HCT116 (cell line): Measurements from ENCODE around the gene MOCS2. TPM values are rescaled to one million over a fixed set of nuclear protein-coding genes. Genes with fewer than 3 reads are reported as not detected.

ENCODE experiments used
- ATAC-seq: fragments of 200-7000 bp; cut with Tn5 transposase; 2 replicates; pipeline ENCODE4 v1.9.1; 2020; ENCODE audit warnings: mild to moderate bottlenecking, moderate library complexity
- BruUV-seq: library from RNA; stranded (reverse); fragments of 400-500 nt; replicated peaks from 2 replicates; lab custom pipeline; 2021; lab: Mats Ljungman, UMichigan
- CTCF ChIA-PET: fragments of 300-600 bp; sonication (Branson Sonifier 250); formaldehyde crosslinking; loops from one replicate; lab custom pipeline; 2021; ENCODE audit warnings: antibody characterized with exemption; lab: Charles Lee
- POLR2A ChIA-PET: fragments of 300-600, 350-600 bp; sonication (Branson Sonifier 250); formaldehyde crosslinking; loops from one replicate; lab custom pipeline; 2021; ENCODE audit warnings: antibody characterized with exemption; lab: Charles Lee
- RAD21 ChIA-PET, 2 experiments: fragments of 300-600 bp; sonication (Branson Sonifier 250); formaldehyde crosslinking; loops; one replicate each; lab custom pipeline; 2023; ENCODE audit warnings: low total read pairs in 2 of 2; ENCODE audit not compliant: uncharacterized antibody in 2 of 2, unreplicated experiment in 2 of 2, low non-redundant PET in 1 of 2; lab: Charles Lee
- DNase-seq: peaks from one replicate; pipeline ENCODE4 v3.0.0-alpha.2; 2010; ENCODE audit warnings: low read depth, low spot score
- H2AFZ ChIP-seq: fragments of 200-600 bp; shearing (Covaris generic), sonication (generic); 2 replicates; pipeline ENCODE4 v1.6.1; 2017; ENCODE audit warnings: low read depth, mixed run types, mixed read lengths, antibody characterized with exemption, low read length; ENCODE audit not compliant: poor library complexity, severe bottlenecking
- H3K27ac ChIP-seq: 2 replicates; pipeline ENCODE4 v1.5.1; 2012; ENCODE audit warnings: low read depth, low read length
- H3K27me3 ChIP-seq: fragments of 200-600 bp; sonication (generic); 2 replicates; pipeline ENCODE4 v1.6.1; 2016; ENCODE audit warnings: mixed run types, low read length, mixed read lengths; ENCODE audit not compliant: insufficient read depth
- H3K36me3 ChIP-seq, 2 experiments: fragments of 200-500 bp in 1 of 2; fragments of 200-600 bp in 1 of 2; sonication (Bioruptor generic) in 1 of 2; sonication (generic) in 1 of 2; 2 replicates each; pipeline versions ENCODE4 v1.5.1 to v1.6.1; 2014 to 2016; ENCODE audit warnings: low read length in 2 of 2, inconsistent platforms in 1 of 2, mixed read lengths in 1 of 2, mixed run types in 1 of 2; ENCODE audit not compliant: insufficient read depth in 2 of 2, control insufficient read depth in 1 of 2
- H3K4me1 ChIP-seq, 2 experiments: fragments of 200-600 bp in 1 of 2; sonication (generic) in 1 of 2; 2 replicates each; pipeline versions ENCODE4 v1.5.1 to v1.6.1; 2012 to 2017; ENCODE audit warnings: low read length in 2 of 2, inconsistent platforms in 1 of 2, mild to moderate bottlenecking in 1 of 2, mixed read lengths in 1 of 2, mixed run types in 1 of 2, moderate library complexity in 1 of 2; ENCODE audit not compliant: insufficient read depth in 2 of 2, control insufficient read depth in 1 of 2
- H3K4me2 ChIP-seq: fragments of 200-600 bp; sonication (generic); 2 replicates; pipeline ENCODE4 v1.6.1; 2017; ENCODE audit warnings: mixed run types, low read length, mixed read lengths
- H3K4me3 ChIP-seq, 2 experiments: fragments of 200-600 bp in 1 of 2; sonication (generic) in 1 of 2; replicated peaks in 1 of 2; 2 replicates each; pipeline ENCODE4 v1.5.1; 2011 to 2016; ENCODE audit warnings: low read length in 2 of 2, control low read depth in 1 of 2, low read depth in 1 of 2, mild to moderate bottlenecking in 1 of 2, mixed read lengths in 1 of 2, mixed run types in 1 of 2
- H3K79me2 ChIP-seq: fragments of 200-600 bp; sonication (generic); 2 replicates; pipeline ENCODE4 v1.6.1; 2017; ENCODE audit warnings: mild to moderate bottlenecking, mixed run types, low read length, moderate library complexity, mixed read lengths; ENCODE audit not compliant: insufficient read depth
- H3K9ac ChIP-seq: fragments of 200-600 bp; sonication (generic); 2 replicates; pipeline ENCODE4 v1.6.1; 2016; ENCODE audit warnings: low read length, mixed read lengths
- H3K9me2 ChIP-seq: fragments of 200-600 bp; sonication (generic), shearing (Covaris generic); 2 replicates; pipeline ENCODE4 v1.6.1; 2017; ENCODE audit warnings: mixed run types, mild to moderate bottlenecking, moderate library complexity; ENCODE audit not compliant: insufficient read depth
- H3K9me3 ChIP-seq, 2 experiments: fragments of 200-500 bp in 1 of 2; fragments of 200-600 bp in 1 of 2; sonication (Bioruptor generic) in 1 of 2; sonication (generic) in 1 of 2; 2 replicates each; pipeline ENCODE4 v1.6.1; 2014 to 2017; ENCODE audit warnings: low read length in 2 of 2, mixed read lengths in 2 of 2, inconsistent platforms in 1 of 2, low read depth in 1 of 2, mild to moderate bottlenecking in 1 of 2, mixed run types in 1 of 2, moderate library complexity in 1 of 2; ENCODE audit not compliant: control insufficient read depth in 1 of 2, insufficient read depth in 1 of 2
- H4K20me1 ChIP-seq: fragments of 200-600 bp; sonication (generic), shearing (Covaris generic); 2 replicates; pipeline ENCODE4 v1.6.1; 2017; ENCODE audit warnings: mixed run types, mild to moderate bottlenecking, moderate library complexity; ENCODE audit not compliant: insufficient read depth
- CBX3 ChIP-seq: IDR thresholded peaks from 2 replicates; pipeline ENCODE4 v1.6.1; 2012; ENCODE audit warnings: low read depth
- CEBPB ChIP-seq: IDR thresholded peaks from 2 replicates; pipeline ENCODE4 v1.6.1; 2012; ENCODE audit warnings: low read depth
- EGR1 ChIP-seq: IDR thresholded peaks from 2 replicates; pipeline ENCODE4 v1.6.1; 2012; ENCODE audit warnings: low read depth
- ELF1 ChIP-seq: IDR thresholded peaks from 2 replicates; pipeline ENCODE4 v1.6.1; 2012; ENCODE audit warnings: low read depth, borderline replicate concordance
- EZH2 ChIP-seq: fragments of 200-600 bp; sonication (generic); IDR thresholded peaks from 2 replicates; pipeline ENCODE4 v1.6.1; 2017; ENCODE audit warnings: antibody characterized with exemption, mixed run types
- EZH2phosphoT487 ChIP-seq: fragments of 200-600 bp; IDR thresholded peaks from 2 replicates; pipeline ENCODE4 v1.6.1; 2018; ENCODE audit warnings: antibody characterized with exemption, borderline replicate concordance
- FOSL1 ChIP-seq: IDR thresholded peaks from 2 replicates; pipeline ENCODE4 v1.6.1; 2012; ENCODE audit warnings: low read depth
- JUND ChIP-seq: IDR thresholded peaks from 2 replicates; pipeline ENCODE4 v1.6.1; 2012
- POLR2A ChIP-seq: IDR thresholded peaks from 2 replicates; pipeline ENCODE4 v1.7.0; 2011; ENCODE audit warnings: borderline replicate concordance; ENCODE audit not compliant: insufficient read depth, insufficient read length; ENCODE audit errors: extremely low read depth
- POLR2AphosphoS5 ChIP-seq: IDR thresholded peaks from 2 replicates; pipeline ENCODE4 v1.6.1; 2011; ENCODE audit warnings: mild to moderate bottlenecking, low read depth, low read length, moderate library complexity
- SIN3A ChIP-seq: IDR thresholded peaks from 2 replicates; pipeline ENCODE4 v1.6.1; 2012; ENCODE audit warnings: low read depth
- SRF ChIP-seq: IDR thresholded peaks from 2 replicates; pipeline ENCODE4 v1.6.1; 2012; ENCODE audit warnings: low read depth
- TCF7L2 ChIP-seq: IDR thresholded peaks from 2 replicates; pipeline ENCODE4 v1.7.0; 2011; ENCODE audit warnings: borderline replicate concordance, inconsistent platforms; ENCODE audit not compliant: insufficient read depth, insufficient read length; ENCODE audit errors: extremely low read depth
- YY1 ChIP-seq: IDR thresholded peaks from 2 replicates; pipeline ENCODE4 v1.6.1; 2011; ENCODE audit warnings: low read length, low read depth, moderate library complexity, mild to moderate bottlenecking; ENCODE audit not compliant: insufficient replicate concordance; ENCODE audit errors: extremely low read depth
- ZNF274 ChIP-seq: fragments of 200-500 bp; sonication (Bioruptor generic); IDR thresholded peaks from 2 replicates; pipeline ENCODE4 v1.6.1; 2014; ENCODE audit warnings: mild to moderate bottlenecking, low read depth, low read length, inconsistent platforms
- intact Hi-C: fragments of 100-400 bp; cut with micrococcal nuclease; formaldehyde crosslinking; loops from 2 replicates; pipeline ENCODE4 v1.10.0; 2022
- total RNA-seq: library from RNA; stranded (reverse); gene quantifications from one replicate; pipeline ENCODE4 v1.2.1, GENCODE V29; 2021; ENCODE audit not compliant: unreplicated experiment
- TF ChIP-seq, protein P1 (sequence below), 3 experiments: fragments of 200-600 bp in 1 of 3; sonication (generic) in 1 of 3; IDR thresholded peaks in 2 of 3; conservative IDR thresholded peaks in 1 of 3; 2 replicates each; pipeline ENCODE4 v1.5.1; 2012 to 2017; ENCODE audit warnings: low read depth in 2 of 3, low read length in 2 of 3, antibody characterized with exemption in 1 of 3, borderline replicate concordance in 1 of 3, control low read depth in 1 of 3, mild to moderate bottlenecking in 1 of 3, mixed read lengths in 1 of 3, mixed run types in 1 of 3, moderate library complexity in 1 of 3; ENCODE audit not compliant: insufficient read depth in 1 of 3
- TF ChIP-seq, protein P2 (sequence below): IDR thresholded peaks from 2 replicates; pipeline ENCODE4 v1.6.1; 2011; ENCODE audit warnings: mild to moderate bottlenecking, low read length, moderate library complexity; ENCODE audit not compliant: insufficient replicate concordance; ENCODE audit errors: extremely low read depth
- TF ChIP-seq, protein P3 (sequence below): IDR thresholded peaks from 2 replicates; pipeline ENCODE4 v1.6.1; 2012

The MOCS2 gene
- total RNA-seq, 1 experiment from 2014 or later = 34.0 TPM

DNA sequence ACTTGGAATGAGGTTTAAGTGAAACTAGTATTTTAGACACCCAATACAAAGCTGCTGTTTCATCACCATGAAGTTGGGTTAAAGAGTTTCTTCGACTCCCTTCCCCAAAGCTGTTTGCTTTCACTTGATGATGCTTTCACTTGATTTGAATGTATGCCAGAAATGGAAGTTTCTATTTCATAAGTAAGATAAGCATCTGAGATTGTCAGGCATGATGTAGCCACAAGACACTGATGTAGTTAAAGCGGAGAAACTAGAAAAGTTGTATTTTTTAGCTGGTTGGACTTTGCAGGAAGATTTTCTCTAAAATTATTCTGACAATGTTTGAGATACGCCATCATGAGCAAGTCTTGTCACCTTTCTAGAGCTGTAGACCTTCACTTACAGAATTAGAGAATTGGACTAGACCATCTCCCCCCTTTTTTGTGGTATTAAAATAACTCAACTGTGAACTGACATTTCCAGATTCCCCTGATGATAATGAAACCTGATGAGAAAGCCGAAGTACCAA lies 20.0 kb downstream of the MOCS2 start:
- TF ChIP-seq EZH2phosphoT487 (no peak), JUND (no peak), EGR1 (no peak), YY1 (no peak), POLR2A (no peak), ELF1 (no peak), SIN3A (no peak), EZH2 (no peak), FOSL1 (no peak), TCF7L2 (no peak), POLR2AphosphoS5 (no peak), ZNF274 (no peak), CEBPB (no peak), SRF (no peak), CBX3 (no peak)
- TF ChIP-seq, protein P1, sequence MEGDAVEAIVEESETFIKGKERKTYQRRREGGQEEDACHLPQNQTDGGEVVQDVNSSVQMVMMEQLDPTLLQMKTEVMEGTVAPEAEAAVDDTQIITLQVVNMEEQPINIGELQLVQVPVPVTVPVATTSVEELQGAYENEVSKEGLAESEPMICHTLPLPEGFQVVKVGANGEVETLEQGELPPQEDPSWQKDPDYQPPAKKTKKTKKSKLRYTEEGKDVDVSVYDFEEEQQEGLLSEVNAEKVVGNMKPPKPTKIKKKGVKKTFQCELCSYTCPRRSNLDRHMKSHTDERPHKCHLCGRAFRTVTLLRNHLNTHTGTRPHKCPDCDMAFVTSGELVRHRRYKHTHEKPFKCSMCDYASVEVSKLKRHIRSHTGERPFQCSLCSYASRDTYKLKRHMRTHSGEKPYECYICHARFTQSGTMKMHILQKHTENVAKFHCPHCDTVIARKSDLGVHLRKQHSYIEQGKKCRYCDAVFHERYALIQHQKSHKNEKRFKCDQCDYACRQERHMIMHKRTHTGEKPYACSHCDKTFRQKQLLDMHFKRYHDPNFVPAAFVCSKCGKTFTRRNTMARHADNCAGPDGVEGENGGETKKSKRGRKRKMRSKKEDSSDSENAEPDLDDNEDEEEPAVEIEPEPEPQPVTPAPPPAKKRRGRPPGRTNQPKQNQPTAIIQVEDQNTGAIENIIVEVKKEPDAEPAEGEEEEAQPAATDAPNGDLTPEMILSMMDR (IDR thresholded peaks at IDR 0.05 in 2 of 3, conservative IDR thresholded peaks at IDR 0.05 in 1 of 3; ENCODE audit: borderline replicate concordance in 1 of 3, insufficient read depth in 1 of 3, low read depth in 2 of 3, low read length in 2 of 3) = no peak
- TF ChIP-seq, protein P2, sequence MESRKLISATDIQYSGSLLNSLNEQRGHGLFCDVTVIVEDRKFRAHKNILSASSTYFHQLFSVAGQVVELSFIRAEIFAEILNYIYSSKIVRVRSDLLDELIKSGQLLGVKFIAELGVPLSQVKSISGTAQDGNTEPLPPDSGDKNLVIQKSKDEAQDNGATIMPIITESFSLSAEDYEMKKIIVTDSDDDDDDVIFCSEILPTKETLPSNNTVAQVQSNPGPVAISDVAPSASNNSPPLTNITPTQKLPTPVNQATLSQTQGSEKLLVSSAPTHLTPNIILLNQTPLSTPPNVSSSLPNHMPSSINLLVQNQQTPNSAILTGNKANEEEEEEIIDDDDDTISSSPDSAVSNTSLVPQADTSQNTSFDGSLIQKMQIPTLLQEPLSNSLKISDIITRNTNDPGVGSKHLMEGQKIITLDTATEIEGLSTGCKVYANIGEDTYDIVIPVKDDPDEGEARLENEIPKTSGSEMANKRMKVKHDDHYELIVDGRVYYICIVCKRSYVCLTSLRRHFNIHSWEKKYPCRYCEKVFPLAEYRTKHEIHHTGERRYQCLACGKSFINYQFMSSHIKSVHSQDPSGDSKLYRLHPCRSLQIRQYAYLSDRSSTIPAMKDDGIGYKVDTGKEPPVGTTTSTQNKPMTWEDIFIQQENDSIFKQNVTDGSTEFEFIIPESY = no peak
- TF ChIP-seq, protein P3, sequence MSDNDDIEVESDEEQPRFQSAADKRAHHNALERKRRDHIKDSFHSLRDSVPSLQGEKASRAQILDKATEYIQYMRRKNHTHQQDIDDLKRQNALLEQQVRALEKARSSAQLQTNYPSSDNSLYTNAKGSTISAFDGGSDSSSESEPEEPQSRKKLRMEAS = no peak
- CTCF ChIA-PET = no interaction called here
- Histone ChIP-seq H3K4me2 (no peak overlapping the region), H2AFZ (no peak overlapping the region), H4K20me1 (no peaks in the 10 kb centered on the region), H3K36me3 (peaks cover 4 to 44% of the 10 kb centered on the region in 2 experiments; a peak in 3 of 4 replicates), H3K9me2 (no peaks in the 10 kb centered on the region), H3K4me1 (peaks cover 5 to 8% of the 10 kb centered on the region in 2 experiments; a peak in 3 of 4 replicates), H3K27me3 (no peaks in the 10 kb centered on the region), H3K4me3 (no peak overlapping the region), H3K79me2 (no peaks in the 10 kb centered on the region), H3K9me3 (no peaks in the 10 kb centered on the region), H3K27ac (no peak overlapping the region), H3K9ac (no peak overlapping the region)
- ATAC-seq (no peak), DNase-seq (no peak)
- RAD21 ChIA-PET = no interaction called here
- BruUV-seq = no TSS peak
- intact Hi-C loops = no loop called here
- POLR2A ChIA-PET = no interaction called here
